ENCODE measurements around the gene PBX3.

Gene PBX3

DNA sequence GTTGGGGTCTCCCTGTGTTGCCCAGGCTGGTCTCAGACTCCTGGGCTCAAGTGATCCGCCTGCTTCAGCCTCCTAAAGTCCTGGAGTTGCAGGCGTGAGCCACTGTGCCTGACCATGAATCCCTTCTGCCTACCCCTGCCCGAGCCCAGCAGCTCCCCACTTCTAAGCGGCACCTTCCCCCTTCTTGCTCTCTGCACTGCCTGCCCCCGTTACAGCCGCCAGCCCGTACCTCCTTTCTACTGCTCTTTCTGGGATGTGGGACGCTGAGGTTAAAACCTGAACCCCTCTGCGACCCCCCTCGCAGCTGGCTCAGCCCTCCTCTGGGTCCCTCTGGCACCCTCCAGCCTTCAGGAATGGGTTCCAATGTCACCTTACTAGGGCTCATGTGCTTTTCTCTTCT, 249.6 kb downstream of the PBX3 start:
- no peak for DNase-seq (ENCODE audit: low read depth)
- TF ChIP-seq, protein P1, sequence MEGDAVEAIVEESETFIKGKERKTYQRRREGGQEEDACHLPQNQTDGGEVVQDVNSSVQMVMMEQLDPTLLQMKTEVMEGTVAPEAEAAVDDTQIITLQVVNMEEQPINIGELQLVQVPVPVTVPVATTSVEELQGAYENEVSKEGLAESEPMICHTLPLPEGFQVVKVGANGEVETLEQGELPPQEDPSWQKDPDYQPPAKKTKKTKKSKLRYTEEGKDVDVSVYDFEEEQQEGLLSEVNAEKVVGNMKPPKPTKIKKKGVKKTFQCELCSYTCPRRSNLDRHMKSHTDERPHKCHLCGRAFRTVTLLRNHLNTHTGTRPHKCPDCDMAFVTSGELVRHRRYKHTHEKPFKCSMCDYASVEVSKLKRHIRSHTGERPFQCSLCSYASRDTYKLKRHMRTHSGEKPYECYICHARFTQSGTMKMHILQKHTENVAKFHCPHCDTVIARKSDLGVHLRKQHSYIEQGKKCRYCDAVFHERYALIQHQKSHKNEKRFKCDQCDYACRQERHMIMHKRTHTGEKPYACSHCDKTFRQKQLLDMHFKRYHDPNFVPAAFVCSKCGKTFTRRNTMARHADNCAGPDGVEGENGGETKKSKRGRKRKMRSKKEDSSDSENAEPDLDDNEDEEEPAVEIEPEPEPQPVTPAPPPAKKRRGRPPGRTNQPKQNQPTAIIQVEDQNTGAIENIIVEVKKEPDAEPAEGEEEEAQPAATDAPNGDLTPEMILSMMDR (IDR thresholded peaks at IDR 0.05; ENCODE audit: low read depth, low read length, missing control alignments) = no peak
- no peak overlapping the region for H3K4me3 ChIP-seq (ENCODE audit: low read depth, low read length)

DNA sequence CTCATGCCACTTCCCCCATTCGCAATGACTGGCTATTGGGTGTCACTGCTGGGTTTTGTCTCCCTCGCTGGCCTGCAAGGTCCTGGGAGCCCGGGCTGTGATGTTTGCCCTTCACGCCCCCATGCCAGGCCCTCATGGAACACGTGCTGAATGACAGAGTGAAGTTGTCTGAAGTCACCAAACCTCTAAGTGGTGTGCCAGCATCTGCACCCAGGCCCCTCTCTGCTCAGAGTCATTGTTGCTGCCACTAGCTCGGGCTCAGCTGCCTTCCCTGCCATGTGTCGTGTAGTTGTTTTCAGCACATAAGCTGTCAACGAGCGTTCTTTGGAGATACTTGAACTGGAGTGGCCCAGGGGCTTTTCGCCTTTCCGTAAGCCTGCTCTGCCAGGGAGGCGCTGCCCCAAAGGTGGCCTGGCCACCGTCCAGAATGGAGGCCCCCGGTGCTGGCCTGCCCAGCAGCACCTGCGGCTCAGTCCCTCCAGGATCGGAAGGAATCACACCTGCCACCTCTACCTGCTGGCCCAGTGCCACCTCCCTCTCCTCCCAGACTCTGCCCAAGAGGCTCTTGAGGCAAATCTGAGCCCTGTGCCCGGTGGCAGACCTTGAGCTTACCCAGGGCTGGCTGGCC, 250.1 kb downstream of the PBX3 start:
- TF ChIP-seq, protein P1 (IDR thresholded peaks at IDR 0.05; ENCODE audit: low read depth, low read length, missing control alignments) = no peak
- H3K4me3 ChIP-seq (ENCODE audit: low read depth, low read length) = no peak overlapping the region
- DNase-seq (ENCODE audit: low read depth) = no peak

DNA sequence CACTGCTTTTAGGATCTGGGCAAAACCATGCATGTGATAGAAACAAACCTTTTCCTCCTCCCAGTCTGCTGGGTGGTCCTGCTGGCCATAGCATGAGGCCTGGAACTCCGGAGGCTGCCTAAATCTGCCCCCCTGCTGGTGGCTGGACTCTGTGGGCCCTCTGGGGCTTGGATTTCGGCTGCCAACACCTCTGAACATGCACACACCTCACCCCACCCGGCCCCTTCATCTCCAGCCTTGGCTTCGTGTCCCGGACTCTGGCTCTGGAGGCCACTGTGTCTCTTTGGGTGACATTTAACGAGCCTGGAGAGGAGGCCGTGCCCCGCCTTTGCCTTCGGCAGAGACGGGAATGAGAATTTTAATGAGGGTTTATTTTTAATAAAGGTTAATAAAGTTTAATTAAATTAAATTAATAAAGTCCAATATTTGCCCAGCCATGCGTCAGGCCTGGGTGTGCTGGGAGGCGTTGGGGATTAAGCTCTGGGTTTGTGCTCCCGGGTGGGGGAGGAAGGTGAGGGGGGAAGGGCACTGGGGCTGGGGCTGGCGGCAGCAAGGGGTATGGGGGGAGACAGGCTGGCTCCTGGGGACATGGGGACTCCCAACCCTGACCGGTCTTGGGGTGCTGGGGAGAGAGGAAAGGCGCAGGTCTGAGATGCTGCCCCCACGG, 251.8 kb downstream of the PBX3 start:
- TF ChIP-seq, protein P1 (IDR thresholded peaks at IDR 0.05; ENCODE audit: low read depth, low read length, missing control alignments) = no peak
- no peak overlapping the region for H3K4me3 ChIP-seq (ENCODE audit: low read depth, low read length)
- no peak for DNase-seq (ENCODE audit: low read depth)

DNA sequence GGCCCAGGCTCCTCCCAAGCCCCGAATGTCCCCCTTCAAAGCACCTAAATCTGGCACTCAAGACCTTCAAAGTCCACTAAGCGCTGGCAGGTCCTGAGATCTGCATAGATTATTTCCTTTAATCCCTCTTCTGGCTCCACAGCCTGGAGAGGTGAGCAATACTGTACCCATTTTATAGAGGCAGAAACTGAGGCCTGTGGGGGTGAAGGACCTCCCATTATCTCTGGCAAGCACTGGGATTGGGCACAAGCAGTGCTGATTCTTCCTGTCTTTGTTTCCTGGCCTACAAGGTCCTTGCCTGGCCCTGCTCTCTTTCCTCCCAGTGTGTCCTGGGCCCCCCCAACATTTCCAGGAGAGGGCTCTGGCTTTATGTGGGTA, 252.3 kb downstream of the PBX3 start:
- H3K4me3 ChIP-seq (ENCODE audit: low read depth, low read length) = no peak overlapping the region
- TF ChIP-seq, protein P1 (IDR thresholded peaks at IDR 0.05; ENCODE audit: low read depth, low read length, missing control alignments) = no peak
- no peak for DNase-seq (ENCODE audit: low read depth)

DNA sequence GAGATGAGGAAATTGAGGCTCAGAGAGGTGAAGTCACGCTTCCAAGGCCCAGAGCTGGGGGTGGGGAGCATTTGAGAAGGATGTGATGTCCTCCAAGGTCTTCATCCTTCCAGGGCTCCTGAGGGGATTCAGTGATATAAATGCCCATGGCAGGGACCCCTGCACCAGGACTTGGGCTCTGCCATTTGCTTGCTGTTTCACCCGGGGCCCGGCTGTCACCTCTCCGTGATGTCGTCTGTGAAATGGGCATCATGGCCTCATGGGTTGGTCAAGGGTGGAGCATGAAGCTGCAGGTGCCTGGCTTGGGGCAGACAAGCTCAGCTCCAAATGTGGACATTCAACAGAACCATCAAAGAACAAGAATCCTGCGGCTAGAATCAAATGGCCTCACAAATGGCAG, 253.1 kb downstream of the PBX3 start:
- H3K4me3 ChIP-seq (ENCODE audit: low read depth, low read length) = no peak overlapping the region
- DNase-seq (ENCODE audit: low read depth) = no peak
- TF ChIP-seq, protein P1 (IDR thresholded peaks at IDR 0.05; ENCODE audit: low read depth, low read length, missing control alignments) = no peak

DNA sequence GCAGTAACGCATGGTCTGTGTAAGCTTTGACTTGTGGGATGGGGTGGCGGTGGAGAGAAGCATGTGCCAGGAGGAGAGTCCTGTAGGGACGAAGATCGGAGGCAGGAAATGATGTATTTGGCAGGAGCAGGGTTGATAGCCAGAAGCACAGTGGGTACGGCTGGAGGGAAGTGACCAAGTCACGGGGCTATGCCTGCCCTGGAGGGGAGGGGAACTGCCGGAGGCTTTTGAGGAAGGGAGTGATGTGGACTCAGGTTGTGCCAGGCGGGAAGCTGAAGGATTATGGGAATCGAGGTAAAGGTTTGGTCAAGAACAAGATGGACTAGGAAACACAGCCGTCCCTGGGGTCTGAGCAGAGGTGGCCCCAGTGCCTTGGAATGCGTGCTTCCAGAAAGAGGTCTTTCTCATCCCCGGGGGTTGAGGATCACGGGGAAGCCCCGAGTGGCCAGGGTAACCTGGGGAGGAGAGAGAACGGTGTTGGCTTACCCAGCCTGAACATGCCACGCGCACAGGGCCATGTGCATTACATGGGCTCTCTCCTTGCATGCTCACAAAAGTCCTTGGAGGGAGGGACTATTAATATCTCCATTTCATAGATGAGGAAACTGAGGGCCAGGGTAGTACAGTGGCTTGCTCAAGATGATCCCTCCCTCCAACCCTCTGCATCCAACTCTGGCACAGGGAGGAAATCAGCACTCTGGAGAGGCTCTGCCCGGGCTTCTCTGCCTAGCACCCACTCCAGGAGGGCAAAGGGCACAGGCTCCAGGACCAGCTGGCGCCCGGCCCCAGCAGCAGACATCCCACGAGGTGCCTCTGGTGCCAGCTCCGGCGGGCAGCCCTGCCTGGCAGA, 253.8 kb downstream of the PBX3 start:
- DNase-seq (ENCODE audit: low read depth) = no peak
- TF ChIP-seq, protein P1 (IDR thresholded peaks at IDR 0.05; ENCODE audit: low read depth, low read length, missing control alignments) = no peak
- no peak overlapping the region for H3K4me3 ChIP-seq (ENCODE audit: low read depth, low read length)

Measured in GM12864 (cell line).